NCI-H2171 (cell line): ENCODE data around the gene GTF2H3.
A peak's percentile ranks its signal among the peaks of the same experiment; 100 is the strongest.
"Not testable (repeated sequence)": the region's sequence is repeated elsewhere in the genome, so short reads cannot be mapped to it uniquely, and the experiment has no call there.

Source experiments
- DNase-seq: peaks from one replicate; lab custom pipeline; 2025; lab: John Stamatoyannopoulos, UW

GTF2H3 gene

GRCh38 chr12:123633379-123634141, at the start of gene GTF2H3, which contains the start of gene EIF2B1:
TSS of gene GTF2H3 (plus strand) at chr12:123633829. CDS start at chr12:123633860, 31 bp downstream.
TSS of gene EIF2B1 (minus strand) at chr12:123633686. CDS start at chr12:123633557, 129 bp downstream.
- peak; percentile 96 for DNase-seq

DNA sequence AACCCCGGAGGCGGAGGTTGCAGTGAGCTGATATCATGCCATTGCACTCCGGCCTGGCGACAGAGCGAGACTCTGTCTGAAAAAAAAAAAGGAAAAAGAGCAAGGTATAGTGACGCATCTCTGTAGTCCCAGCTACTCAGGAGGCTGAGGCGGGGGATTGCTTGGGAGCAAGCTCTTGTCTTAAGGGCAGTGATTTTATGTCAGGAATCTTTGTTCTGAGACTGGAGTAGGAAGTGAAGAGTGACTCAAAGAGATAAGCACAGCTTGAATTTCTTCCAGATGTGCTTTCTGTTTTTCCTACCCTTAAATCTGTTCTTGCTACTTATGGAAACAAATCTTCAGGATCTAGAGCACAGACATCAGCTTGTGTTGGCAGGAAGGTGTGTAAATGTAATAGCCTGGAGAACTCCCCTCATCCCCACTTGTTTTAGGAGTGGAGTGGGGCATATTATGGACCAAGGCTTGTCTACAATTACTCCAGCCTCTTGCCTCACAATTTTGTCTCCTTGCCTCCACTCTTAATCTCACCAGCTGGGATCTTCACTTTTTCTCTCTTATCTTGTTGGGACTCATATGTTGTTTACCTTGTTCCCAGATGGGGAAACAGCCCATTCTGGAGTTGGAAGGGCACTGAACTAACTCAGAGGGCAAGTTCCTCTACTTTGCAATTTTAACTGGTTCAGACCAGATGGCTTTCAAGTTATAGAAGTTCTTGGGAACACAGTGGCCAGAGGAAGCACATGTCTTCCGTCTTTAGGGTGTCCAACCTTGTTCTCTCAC, 41.7 kb upstream of the GTF2H3 start:
- no peak for DNase-seq

GRCh38 chr12:123595729-123596128, 37.9 kb upstream of the GTF2H3 start:
- DNase-seq, result no peak

DNA sequence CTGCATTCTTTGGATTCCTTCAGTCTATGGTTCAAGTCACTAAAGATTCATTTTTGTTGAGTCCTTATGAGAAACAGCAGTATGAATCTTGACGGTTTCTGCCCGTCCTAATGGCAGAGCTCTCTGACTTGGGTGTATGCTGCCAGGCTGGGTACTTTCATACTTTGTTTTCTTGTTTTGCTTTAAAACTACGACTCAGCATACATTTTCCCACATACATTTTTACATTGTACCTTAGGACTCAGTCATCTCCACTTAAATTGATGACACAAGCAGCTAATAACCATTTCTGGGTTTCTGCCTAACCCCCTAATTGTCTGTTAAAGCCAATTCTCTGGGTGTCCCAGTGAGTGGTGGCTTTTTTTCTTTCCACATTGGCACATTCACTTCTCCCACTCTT, 36.5 kb upstream of the GTF2H3 start:
- no peak for DNase-seq

GRCh38 chr12:123598522-123598921, 35.1 kb upstream of the GTF2H3 start:
- DNase-seq, result no peak

DNA sequence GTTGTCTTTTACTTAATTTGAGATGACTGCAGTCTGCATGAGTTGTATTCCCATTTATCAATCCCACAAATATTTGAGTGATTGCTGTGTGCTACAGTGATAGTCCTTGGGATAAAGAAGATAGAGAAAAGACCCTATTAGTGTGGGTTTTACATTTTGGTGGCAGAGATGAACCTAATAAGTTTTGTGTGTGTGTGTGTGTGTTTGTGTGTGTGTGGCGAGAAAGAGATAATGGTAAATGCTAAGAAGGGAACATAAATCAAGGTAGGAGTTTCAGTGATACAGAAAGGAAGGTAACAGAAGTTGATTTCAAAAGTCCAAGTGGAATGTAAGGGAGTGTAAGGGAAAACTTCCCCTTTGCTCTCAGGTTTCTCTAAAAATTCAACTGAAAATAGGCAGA, 34.3 kb upstream of the GTF2H3 start:
- no peak for DNase-seq

DNA sequence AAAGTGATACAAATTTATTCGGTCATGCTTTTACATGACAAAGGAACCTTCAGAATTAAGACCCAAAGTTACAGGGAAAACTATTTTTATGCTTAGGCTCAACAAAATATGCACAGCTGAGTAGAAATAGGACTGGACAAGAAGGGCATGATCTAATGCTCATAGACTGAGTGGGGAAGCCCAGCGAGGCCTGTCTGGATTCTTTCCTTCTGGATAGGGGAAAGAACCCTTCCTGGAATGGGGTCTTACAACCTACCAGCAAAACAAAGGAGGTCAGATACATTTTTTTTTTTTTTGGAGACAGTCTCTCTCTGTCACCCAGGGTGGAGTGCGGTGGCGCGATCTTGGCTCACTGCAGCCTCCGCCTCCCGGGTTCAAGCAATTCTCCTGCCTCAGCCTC, 33.9 kb upstream of the GTF2H3 start:
- DNase-seq, result no peak

GRCh38 chr12:123601602-123602489, 31.8 kb upstream of the GTF2H3 start, which contains the start of gene DDX55:
TSS of gene DDX55 (plus strand) at chr12:123602099. CDS start at chr12:123602149, 50 bp downstream.
- peak; percentile 90 for DNase-seq

- DNase-seq, result no peak
Measured at GRCh38 chr12:123602651-123603195, 30.9 kb upstream of the GTF2H3 start.

GRCh38 chr12:123603495-123603894, 30.1 kb upstream of the GTF2H3 start:
- DNase-seq, result not testable (repeated sequence)

DNA sequence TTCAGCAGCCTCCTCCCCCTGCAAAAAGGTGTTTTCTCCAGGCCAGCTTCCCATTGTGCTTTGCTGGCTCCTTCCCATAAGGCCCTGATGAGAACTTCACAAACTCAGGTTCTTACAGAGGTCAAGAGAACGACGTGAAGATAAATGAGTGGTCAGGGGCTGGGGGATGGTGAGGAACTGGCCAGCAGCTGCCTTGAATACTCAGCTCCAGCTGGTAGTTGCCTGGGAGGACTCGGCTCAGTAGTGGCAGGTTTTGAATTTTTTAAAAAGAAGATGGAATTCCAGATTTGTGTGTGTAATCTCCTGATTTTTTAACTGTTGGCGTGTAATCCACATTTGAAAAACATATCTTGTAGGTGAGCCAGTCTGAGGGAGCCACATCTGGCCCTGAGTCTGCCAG, 25.9 kb upstream of the GTF2H3 start:
- no peak for DNase-seq

DNA sequence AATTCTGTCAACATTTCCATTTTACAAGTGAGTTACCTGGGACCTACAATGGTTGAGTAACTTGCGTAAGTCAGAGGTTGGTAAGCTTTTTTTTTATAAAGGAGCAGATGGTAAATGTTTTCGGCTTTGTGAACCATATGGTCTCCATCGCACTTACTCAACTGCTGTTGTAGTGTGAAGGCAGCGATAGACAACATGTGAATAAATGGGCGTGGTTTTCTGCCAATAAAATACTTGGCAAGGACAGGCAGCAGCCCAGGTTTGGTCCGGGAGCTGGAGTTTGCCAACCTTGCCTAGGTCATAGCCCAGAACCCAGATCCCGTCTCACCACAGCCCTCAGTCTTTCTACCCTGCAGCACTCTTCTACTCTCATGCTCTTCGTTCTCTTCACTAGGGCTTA, 25.4 kb upstream of the GTF2H3 start:
- peak; percentile 87 for DNase-seq

- no peak for DNase-seq
Measured at GRCh38 chr12:123614110-123614509, 19.5 kb upstream of the GTF2H3 start.

- DNase-seq, result no peak
Measured at GRCh38 chr12:123614531-123614930, 19.1 kb upstream of the GTF2H3 start.

- DNase-seq, result no peak
Measured at GRCh38 chr12:123617144-123617543, 16.5 kb upstream of the GTF2H3 start.

DNA sequence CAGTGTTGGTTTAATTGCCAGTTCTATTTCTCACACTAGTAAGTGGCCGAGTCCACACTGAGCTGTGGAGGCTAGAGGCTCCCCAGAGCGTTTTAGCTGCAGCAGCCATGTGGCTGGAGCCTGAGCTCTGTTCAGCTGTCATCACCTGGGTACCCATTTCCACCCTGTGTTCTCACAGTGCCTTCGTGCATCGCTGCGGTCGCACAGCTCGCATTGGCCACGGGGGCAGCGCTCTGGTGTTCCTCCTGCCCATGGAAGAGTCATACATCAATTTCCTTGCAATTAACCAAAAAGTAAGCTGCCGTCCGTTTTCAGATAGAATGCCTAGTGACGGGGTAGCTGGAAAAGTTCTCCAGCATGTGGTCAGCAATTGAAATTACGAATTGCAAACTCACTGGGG, 16.0 kb upstream of the GTF2H3 start:
- no peak for DNase-seq

DNA sequence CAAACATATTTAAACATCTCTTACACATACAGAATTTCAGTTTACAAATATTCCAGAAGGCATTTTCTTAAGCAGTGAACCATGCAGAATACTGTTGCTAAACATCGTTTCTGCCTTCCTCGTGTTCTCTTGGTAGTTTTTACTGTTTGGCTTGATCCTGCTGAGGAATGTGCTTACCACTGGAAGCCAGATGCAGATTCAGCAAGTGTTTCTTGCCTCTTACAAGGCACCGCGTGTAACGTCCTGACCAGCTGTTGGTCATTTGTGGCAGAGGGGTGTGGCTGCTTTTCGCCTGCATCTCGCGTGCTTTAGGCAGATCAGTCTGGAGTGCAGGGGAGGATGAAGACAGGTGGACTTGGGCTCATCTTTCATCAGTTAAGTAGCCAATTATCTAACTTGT, 12.5 kb upstream of the GTF2H3 start:
- no peak for DNase-seq

DNA sequence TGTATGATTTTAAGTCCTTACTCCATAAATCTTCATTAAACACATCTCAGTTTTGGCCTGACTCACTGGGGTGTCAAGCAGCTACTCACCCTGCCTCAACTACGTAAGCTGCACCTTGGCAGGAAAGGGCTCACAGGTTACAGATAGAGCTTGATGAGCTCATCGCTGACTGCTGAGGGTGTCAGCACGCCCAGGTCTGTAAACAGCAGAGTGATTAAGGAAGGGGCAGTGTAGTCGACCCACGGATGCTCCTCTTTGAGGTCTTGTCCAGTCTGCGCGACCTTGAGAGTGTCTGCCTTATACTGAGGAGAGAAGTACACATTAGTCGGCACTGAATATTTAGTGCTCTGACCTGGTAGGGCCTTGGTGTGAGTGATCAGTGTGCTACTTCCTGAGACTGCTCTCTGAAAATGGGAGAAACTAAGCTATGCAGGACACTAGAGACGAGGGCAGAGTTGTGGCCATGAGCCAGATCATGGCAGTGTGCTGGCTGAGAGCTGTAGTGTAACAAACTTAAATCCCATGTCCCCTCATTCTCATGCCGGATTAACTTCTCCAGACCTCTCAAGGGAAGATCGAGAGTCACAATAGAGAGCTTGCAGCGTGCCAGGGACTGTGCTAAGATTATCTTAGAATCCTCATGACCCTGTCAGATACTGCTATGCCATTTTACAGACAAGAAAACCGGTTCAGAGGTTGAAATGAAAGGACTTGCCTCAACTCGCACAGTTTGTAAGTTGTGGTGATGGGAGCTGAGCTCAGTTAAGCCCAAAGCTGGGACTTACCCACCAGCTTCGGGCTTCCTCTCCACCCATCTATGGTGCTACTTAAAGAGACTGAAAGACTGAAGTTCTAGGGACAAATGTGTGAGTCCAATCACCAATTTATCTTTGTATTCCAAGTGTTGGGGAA, 11.8 kb upstream of the GTF2H3 start:
- DNase-seq, result no peak

GRCh38 chr12:123634142-123634561, 523 bp downstream of the GTF2H3 start:
- DNase-seq, result no peak

- DNase-seq, result no peak
Measured at GRCh38 chr12:123643911-123644310, 10.3 kb downstream of the GTF2H3 start.

DNA sequence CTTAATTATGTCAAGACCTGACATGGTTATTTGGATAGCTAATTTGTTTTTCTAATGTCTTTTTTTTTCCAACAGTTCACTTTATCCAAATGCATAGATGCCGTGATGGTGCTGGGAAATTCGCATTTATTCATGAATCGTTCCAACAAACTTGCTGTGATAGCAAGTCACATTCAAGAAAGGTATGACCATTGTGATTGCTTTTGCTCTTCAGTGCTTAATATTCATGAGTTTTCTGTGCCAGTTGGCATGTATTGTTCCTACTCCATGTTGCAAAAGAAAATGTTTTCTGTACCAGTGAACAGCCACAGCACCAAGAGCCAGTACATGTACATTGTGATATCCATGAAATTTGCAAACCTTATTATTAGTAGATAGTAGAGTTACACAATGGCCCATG, 11.8 kb downstream of the GTF2H3 start:
- no peak for DNase-seq
